HG03442 (cell line): ENCODE data around the gene HMCN1.
"Not testable (repeated sequence)": the region's sequence is repeated elsewhere in the genome, so short reads cannot be mapped to it uniquely, and the experiment has no call there.

ENCODE experiments used
- ATAC-seq: cut with Tn5 transposase; IDR thresholded peaks from one replicate; pipeline ENCODE4 v1.9.1; 2021; ENCODE audit warnings: mild to moderate bottlenecking, moderate library complexity; ENCODE audit not compliant: unreplicated experiment

The HMCN1 gene

GRCh38 chr1:186125511-186125910 is 391.3 kb downstream of the HMCN1 start:
- no peak for ATAC-seq

DNA sequence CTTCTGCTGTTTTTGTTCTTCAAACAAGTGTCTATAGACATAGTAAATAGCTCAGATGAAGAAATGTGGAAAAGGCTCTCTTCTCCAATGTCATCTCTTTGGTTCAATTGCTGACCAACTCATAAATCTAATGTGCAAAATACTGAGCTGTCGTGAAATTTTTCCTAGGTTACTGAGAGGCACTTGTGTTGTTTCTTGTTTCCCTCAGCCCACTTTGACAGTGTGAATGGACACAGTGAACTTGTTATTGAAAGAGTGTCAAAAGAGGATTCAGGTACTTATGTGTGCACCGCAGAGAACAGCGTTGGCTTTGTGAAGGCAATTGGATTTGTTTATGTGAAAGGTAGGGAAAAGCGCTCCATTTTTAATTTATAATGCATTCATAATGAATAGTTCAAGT is 395.6 kb downstream of the HMCN1 start:
- ATAC-seq: no peak

DNA sequence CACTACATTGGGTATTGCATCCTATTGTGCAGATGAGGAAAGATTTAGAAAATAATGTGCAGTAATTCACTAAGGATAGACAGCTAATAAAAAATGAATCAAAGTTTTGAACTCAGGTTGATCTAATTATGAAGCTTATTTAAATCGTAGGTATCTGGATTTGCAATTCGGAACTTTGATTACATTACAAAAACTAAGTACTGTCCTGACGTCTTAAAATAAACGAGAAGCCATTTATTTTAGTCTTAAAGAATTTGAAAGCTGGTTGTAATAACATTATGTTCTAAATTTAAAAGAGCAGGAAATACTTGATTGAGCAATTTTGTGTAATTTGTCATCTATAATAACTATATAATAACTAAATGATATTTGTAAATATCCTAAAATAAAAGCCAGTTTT is 404.9 kb downstream of the HMCN1 start:
- no peak for ATAC-seq

GRCh38 chr1:186139701-186140100 is 405.5 kb downstream of the HMCN1 start:
- no peak for ATAC-seq

- ATAC-seq: no peak
Measured at GRCh38 chr1:186142159-186142558, 408.0 kb downstream of the HMCN1 start.

DNA sequence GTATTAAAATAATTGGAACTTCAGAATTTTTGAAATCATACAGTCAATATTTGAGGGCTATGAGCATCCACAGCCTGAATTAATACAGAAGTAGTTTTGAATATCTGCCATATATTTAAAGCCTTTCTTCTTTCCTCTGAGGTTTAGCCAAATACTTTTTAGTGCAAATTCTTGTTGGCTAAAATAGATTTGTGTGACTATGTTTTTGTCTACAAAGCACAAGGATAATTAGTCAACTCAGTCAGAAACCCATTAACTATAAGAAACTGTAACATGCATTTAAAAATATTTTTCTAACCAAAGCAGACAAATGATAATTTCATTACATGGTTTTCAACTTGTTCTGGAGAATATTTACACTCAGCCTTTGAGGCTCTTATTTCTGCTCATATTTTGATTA is 408.7 kb downstream of the HMCN1 start:
- no peak for ATAC-seq

GRCh38 chr1:186143481-186143880 is 409.3 kb downstream of the HMCN1 start:
- ATAC-seq: no peak

DNA sequence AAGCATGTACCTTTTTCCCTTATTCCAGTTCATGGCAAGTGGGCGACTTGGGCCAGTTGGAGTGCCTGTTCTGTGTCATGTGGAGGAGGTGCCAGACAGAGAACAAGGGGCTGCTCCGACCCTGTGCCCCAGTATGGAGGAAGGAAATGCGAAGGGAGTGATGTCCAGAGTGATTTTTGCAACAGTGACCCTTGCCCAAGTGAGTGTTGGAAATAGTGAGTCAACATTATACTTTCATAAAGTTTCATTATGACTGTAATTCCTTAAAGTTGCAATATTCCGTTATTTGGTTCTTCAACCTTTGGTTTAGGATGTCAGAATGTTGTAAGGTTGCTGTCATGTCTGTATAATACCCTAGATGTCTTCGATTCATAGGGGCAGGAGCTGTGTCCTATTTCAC is 410.3 kb downstream of the HMCN1 start:
- ATAC-seq: no peak

- no peak for ATAC-seq
Measured at GRCh38 chr1:186146974-186147373, 412.8 kb downstream of the HMCN1 start.

DNA sequence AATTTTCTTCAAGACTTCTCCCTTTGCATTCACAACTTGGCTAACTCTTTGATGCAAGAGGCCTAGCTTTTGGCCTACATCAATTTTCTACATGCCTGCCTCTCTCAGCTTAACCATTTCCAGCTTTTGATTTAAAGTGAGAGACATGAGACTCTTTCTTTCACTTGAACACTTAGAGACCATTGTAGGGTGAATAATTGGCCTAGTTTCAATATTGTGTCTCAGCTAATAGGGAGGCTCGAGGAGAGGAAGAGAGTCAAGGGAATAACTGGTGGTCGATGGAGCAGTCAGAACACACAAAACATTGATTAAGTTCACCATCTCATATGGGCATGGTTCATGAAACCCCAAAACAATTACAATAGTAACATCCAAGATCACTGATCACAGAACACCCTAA is 415.4 kb downstream of the HMCN1 start:
- ATAC-seq: no peak

GRCh38 chr1:186152227-186152619 is 418.0 kb downstream of the HMCN1 start:
- ATAC-seq: no peak

GRCh38 chr1:186152620-186153239 is 418.5 kb downstream of the HMCN1 start:
- ATAC-seq: no peak

DNA sequence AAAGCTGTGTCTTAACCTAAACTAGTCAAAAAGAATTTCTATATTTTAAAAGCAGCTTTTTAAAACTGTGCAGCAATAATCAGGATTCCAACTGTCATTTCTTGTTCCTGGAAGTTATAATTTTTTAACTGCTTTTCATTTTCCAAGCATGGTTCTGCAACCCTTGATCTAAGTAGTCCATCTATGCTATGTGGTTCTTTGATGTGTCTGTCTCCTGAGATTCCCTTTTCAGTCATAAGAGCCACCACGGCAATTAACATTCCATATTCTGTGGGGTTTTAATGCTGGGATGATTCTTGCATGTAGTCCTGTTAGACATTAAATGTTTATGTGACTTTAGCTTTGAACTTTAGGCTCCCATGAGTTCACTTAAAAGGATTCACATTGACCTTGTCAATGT is 420.5 kb downstream of the HMCN1 start:
- no peak for ATAC-seq

DNA sequence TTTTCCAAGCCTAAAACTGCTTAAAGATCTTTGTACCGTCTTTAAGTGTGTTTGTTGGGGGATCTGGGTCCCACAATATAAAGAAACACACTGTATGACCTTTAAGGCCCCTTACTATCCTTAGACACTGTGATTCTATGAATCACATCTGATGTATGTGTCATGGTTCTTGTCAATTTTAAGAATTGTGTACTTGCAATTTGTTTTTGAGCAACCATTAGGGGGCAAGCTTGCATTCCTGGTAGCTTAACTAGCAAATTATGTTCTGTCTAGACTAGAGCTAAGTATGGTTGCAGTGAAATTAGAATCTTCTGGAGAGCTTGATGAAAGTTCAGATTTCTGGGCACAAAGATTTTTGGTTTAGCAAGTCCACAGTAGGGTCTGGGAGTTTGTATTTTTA is 421.4 kb downstream of the HMCN1 start:
- ATAC-seq: peak; percentile 83

- not testable (repeated sequence) for ATAC-seq
Measured at GRCh38 chr1:186162895-186163294, 428.7 kb downstream of the HMCN1 start.

- ATAC-seq: no peak
Measured at GRCh38 chr1:186164773-186165172, 430.6 kb downstream of the HMCN1 start.

GRCh38 chr1:186165303-186165702 is 431.1 kb downstream of the HMCN1 start:
- no peak for ATAC-seq

DNA sequence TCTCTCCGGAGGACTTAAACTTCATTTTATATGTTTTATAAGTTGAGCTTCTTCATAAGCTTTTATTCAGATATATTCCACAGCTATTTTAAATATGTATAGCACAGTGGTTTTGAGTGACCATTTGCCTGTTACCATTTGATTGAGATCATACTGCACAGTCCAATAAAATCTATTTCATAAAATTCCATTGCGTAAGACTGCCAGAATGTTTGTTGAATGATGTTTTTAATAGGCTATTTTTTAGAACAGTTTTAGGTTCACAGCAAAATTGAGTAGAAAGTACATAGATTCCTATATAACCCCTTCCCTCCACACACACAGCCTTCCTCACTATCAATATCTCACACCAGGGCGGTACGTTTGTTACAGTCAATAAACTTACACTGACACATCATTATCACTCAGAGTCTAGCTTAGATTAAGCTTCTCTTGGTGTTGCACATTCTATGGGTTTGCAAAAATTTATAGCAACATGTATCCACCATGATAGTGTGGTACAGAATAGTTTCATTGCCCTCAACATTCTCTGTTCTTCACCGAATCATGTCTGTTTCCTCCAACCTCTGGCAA is 433.0 kb downstream of the HMCN1 start:
- ATAC-seq: no peak

DNA sequence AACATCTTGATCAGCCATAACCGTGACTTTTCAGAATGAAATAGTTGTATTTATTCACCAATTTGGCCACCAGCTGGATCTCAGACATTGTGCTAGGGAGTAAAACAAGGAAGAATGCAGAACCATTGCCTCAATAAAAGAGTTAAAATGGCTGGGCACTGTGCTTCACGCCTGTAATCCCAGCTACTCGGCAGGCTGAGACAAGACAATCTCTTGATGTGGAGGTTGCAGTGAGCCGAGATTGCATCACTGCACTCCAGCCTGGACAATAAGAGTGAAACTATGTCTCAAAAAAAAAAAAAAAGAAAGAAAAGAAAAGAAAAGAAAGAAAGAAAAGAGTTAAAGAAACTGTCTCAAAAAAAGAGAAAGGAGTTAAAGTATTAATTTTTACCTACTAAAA is 441.4 kb downstream of the HMCN1 start:
- no peak for ATAC-seq

DNA sequence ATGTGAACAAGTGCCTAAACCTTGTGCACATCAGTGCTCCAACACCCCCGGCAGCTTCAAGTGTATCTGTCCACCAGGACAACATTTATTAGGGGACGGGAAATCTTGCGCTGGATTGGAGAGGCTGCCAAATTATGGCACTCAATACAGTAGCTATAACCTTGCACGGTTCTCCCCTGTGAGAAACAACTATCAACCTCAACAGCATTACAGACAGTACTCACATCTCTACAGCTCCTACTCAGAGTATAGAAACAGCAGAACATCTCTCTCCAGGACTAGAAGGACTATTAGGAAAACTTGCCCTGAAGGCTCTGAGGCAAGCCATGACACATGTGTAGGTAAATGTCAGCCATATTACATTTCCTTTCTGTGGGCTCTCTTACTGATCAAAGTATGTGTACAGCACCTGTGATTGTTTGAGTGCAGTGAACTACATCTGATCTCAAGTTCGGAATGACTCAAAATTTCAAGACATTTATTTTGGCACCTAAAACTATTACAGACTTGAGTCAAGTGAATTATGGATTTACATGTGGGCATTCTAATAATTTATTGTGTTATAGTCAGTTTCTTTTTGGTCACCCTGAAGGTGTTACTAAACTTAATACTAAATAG is 444.3 kb downstream of the HMCN1 start:
- ATAC-seq: peak; percentile 76

- no peak for ATAC-seq
Measured at GRCh38 chr1:186179231-186179630, 445.0 kb downstream of the HMCN1 start.

- peak; percentile 61 for ATAC-seq
Measured at GRCh38 chr1:186183219-186183618, 449.0 kb downstream of the HMCN1 start.
